Activated naive CD4-positive, alpha-beta T cell treated with anti-CD3 and anti-CD28 coated beads, Interleukin-2, amount 50 U/mL, for 24 hours (primary cell): ENCODE measurements around the gene SIGLECL1.

Source experiments
- H3K27ac Mint-ChIP-seq: one replicate; pipeline ENCODE4 v1.8.0; 2021; ENCODE audit warnings: mild to moderate bottlenecking, mixed read lengths
- H3K27me3 Mint-ChIP-seq: one replicate; pipeline ENCODE4 v1.8.0; 2021; ENCODE audit warnings: mixed read lengths
- H3K36me3 Mint-ChIP-seq: one replicate; pipeline ENCODE4 v1.8.0; 2021; ENCODE audit warnings: mixed read lengths
- H3K4me1 Mint-ChIP-seq: one replicate; pipeline ENCODE4 v1.8.0; 2021; ENCODE audit warnings: mixed read lengths
- H3K4me3 Mint-ChIP-seq: one replicate; pipeline ENCODE4 v1.8.0; 2021; ENCODE audit warnings: mild to moderate bottlenecking, mixed read lengths
- H3K9me3 Mint-ChIP-seq: one replicate; pipeline ENCODE4 v1.8.0; 2021; ENCODE audit warnings: mixed read lengths

The SIGLECL1 gene

GRCh38 chr19:51240866-51241265 is 10.0 kb upstream of the SIGLECL1 start:
- H3K27me3 Mint-ChIP-seq: peaks cover 19% of the 10 kb centered on the region
- H3K4me3 Mint-ChIP-seq: no peak overlapping the region
- H3K36me3 Mint-ChIP-seq: no peaks in the 10 kb centered on the region
- peaks cover 5% of the 10 kb centered on the region for H3K9me3 Mint-ChIP-seq
- no peak overlapping the region for H3K27ac Mint-ChIP-seq
- peaks cover 6% of the 10 kb centered on the region for H3K4me1 Mint-ChIP-seq

GRCh38 chr19:51242881-51243630 is 7.8 kb upstream of the SIGLECL1 start:
- no peak overlapping the region for H3K4me3 Mint-ChIP-seq
- peaks cover 5% of the 10 kb centered on the region for H3K9me3 Mint-ChIP-seq
- peaks cover 20% of the 10 kb centered on the region for H3K27me3 Mint-ChIP-seq
- H3K36me3 Mint-ChIP-seq: no peaks in the 10 kb centered on the region
- H3K27ac Mint-ChIP-seq: no peak overlapping the region
- H3K4me1 Mint-ChIP-seq: peaks cover 6% of the 10 kb centered on the region

GRCh38 chr19:51246164-51246552 is 4.7 kb upstream of the SIGLECL1 start:
- H3K27ac Mint-ChIP-seq: no peak overlapping the region
- H3K4me1 Mint-ChIP-seq: peaks cover 6% of the 10 kb centered on the region
- no peak overlapping the region for H3K4me3 Mint-ChIP-seq

GRCh38 chr19:51247972-51248590 is 2.8 kb upstream of the SIGLECL1 start:
- Mint-ChIP-seq H3K36me3 (no peaks in the 10 kb centered on the region), H3K27ac (no peak overlapping the region), H3K27me3 (peaks cover 5% of the 10 kb centered on the region), H3K9me3 (peaks cover 3% of the 10 kb centered on the region), H3K4me1 (peaks cover 6% of the 10 kb centered on the region), H3K4me3 (no peak overlapping the region)

More at GRCh38 chr19:51246164-51246552, 4.7 kb upstream of the SIGLECL1 start:
- Mint-ChIP-seq H3K27me3 (peaks cover 16% of the 10 kb centered on the region), H3K9me3 (peaks cover 5% of the 10 kb centered on the region), H3K36me3 (no peaks in the 10 kb centered on the region)

GRCh38 chr19:51251468-51251820 is 564 bp downstream of the SIGLECL1 start:
- Mint-ChIP-seq H3K4me1 (no peaks in the 10 kb centered on the region), H3K36me3 (no peaks in the 10 kb centered on the region), H3K9me3 (no peaks in the 10 kb centered on the region), H3K4me3 (no peak overlapping the region), H3K27me3 (no peaks in the 10 kb centered on the region), H3K27ac (no peak overlapping the region)

GRCh38 chr19:51252306-51253079 is 1.6 kb downstream of the SIGLECL1 start:
- no peaks in the 10 kb centered on the region for H3K9me3 Mint-ChIP-seq
- no peak overlapping the region for H3K4me3 Mint-ChIP-seq
- H3K27me3 Mint-ChIP-seq: no peaks in the 10 kb centered on the region
- H3K27ac Mint-ChIP-seq: no peak overlapping the region
- H3K36me3 Mint-ChIP-seq: no peaks in the 10 kb centered on the region
- no peaks in the 10 kb centered on the region for H3K4me1 Mint-ChIP-seq

GRCh38 chr19:51253088-51253806 is 2.4 kb downstream of the SIGLECL1 start:
- no peaks in the 10 kb centered on the region for H3K4me1 Mint-ChIP-seq
- H3K27ac Mint-ChIP-seq: no peak overlapping the region
- no peaks in the 10 kb centered on the region for H3K9me3 Mint-ChIP-seq
- no peaks in the 10 kb centered on the region for H3K36me3 Mint-ChIP-seq
- peaks cover 2% of the 10 kb centered on the region for H3K27me3 Mint-ChIP-seq
- H3K4me3 Mint-ChIP-seq: no peak overlapping the region

- Mint-ChIP-seq H3K9me3 (no peaks in the 10 kb centered on the region), H3K4me3 (no peak overlapping the region), H3K27ac (no peak overlapping the region), H3K36me3 (no peaks in the 10 kb centered on the region), H3K27me3 (peaks cover 14% of the 10 kb centered on the region), H3K4me1 (no peaks in the 10 kb centered on the region)
Observed at GRCh38 chr19:51256155-51256625, 5.3 kb downstream of the SIGLECL1 start.

GRCh38 chr19:51257471-51257870 is 6.6 kb downstream of the SIGLECL1 start:
- H3K27me3 Mint-ChIP-seq: peaks cover 19% of the 10 kb centered on the region
- H3K9me3 Mint-ChIP-seq: no peaks in the 10 kb centered on the region
- no peaks in the 10 kb centered on the region for H3K4me1 Mint-ChIP-seq
- no peaks in the 10 kb centered on the region for H3K36me3 Mint-ChIP-seq
- no peak overlapping the region for H3K4me3 Mint-ChIP-seq
- no peak overlapping the region for H3K27ac Mint-ChIP-seq

GRCh38 chr19:51258165-51259160 is 7.6 kb downstream of the SIGLECL1 start:
- no peak overlapping the region for H3K4me3 Mint-ChIP-seq
- no peaks in the 10 kb centered on the region for H3K36me3 Mint-ChIP-seq
- H3K9me3 Mint-ChIP-seq: no peaks in the 10 kb centered on the region
- no peaks in the 10 kb centered on the region for H3K4me1 Mint-ChIP-seq
- peaks cover 19% of the 10 kb centered on the region for H3K27me3 Mint-ChIP-seq
- no peak overlapping the region for H3K27ac Mint-ChIP-seq

- Mint-ChIP-seq H3K4me3 (no peak overlapping the region), H3K9me3 (no peaks in the 10 kb centered on the region), H3K36me3 (no peaks in the 10 kb centered on the region)
Observed at GRCh38 chr19:51259348-51260245, 8.7 kb downstream of the SIGLECL1 start.

GRCh38 chr19:51263808-51264207 is 12.9 kb downstream of the SIGLECL1 start:
- Mint-ChIP-seq H3K4me1 (no peaks in the 10 kb centered on the region), H3K4me3 (no peak overlapping the region), H3K27ac (no peak overlapping the region), H3K36me3 (no peaks in the 10 kb centered on the region), H3K9me3 (no peaks in the 10 kb centered on the region), H3K27me3 (peaks cover 16% of the 10 kb centered on the region)

More at GRCh38 chr19:51259348-51260245, 8.7 kb downstream of the SIGLECL1 start:
- Mint-ChIP-seq H3K4me1 (no peaks in the 10 kb centered on the region), H3K27me3 (peaks cover 19% of the 10 kb centered on the region), H3K27ac (peak overlapping the region; percentile 12)

GRCh38 chr19:51271067-51271466 is 20.2 kb downstream of the SIGLECL1 start:
- no peaks in the 10 kb centered on the region for H3K36me3 Mint-ChIP-seq
- H3K4me3 Mint-ChIP-seq: no peak overlapping the region
- H3K27me3 Mint-ChIP-seq: no peaks in the 10 kb centered on the region
- no peaks in the 10 kb centered on the region for H3K9me3 Mint-ChIP-seq
- no peaks in the 10 kb centered on the region for H3K4me1 Mint-ChIP-seq
- no peak overlapping the region for H3K27ac Mint-ChIP-seq
